SU-DHL-6 (cell line): Measurements from ENCODE around the gene ATP1A4.

ENCODE experiments used
- EZH2phosphoT487 ChIP-seq: fragments of 200-600 bp; sonication (generic), shearing (Covaris generic); conservative IDR thresholded peaks from 2 replicates; pipeline ENCODE4 v1.6.1; 2018; ENCODE audit warnings: mild to moderate bottlenecking, antibody characterized with exemption, low read length, moderate library complexity, mixed read lengths
- TF ChIP-seq, protein P1 (sequence below): fragments of 200-600 bp; sonication (generic); IDR thresholded peaks from one replicate; pipeline ENCODE4 v1.5.1; 2017; ENCODE audit warnings: antibody characterized with exemption, mild to moderate bottlenecking, low read length, moderate library complexity; ENCODE audit not compliant: insufficient read depth, poor library complexity, severe bottlenecking

DNA sequence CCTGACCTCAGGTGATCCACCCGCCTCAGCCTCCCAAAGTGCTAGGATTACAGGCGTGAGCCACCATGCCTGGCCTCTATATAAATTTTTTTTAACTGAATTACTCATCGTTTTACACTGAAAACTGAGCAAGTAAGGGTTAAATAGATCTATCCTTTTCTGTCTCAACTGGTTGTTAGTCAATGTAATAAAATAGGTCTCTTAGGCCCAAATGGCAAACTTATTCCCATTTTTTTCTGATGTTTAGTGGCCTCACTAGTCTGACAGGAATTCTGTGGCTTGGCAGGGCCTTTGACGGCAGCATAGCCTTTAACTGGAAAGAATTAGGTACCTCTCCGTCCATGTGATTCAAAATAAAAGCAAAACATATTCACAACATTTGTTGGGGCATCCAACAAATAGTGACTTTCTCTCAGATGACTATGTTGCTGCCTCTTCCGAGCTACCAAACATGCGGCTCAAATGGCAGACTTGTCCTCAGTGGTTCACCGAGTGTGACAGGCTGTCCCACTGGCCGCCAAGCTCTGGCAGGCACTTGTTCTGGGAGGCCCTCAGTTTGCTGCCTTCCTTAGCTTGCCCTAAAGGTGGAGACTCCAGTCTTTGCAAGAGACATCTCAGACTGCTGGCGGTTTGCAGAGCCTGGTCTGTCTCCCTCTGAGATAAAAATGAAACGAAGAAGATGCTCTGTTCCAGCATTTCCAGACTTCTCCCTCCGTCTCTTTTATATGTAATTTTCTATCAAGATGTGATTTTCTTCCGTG is 17.4 kb downstream of the ATP1A4 start:
- TF ChIP-seq, protein P1, sequence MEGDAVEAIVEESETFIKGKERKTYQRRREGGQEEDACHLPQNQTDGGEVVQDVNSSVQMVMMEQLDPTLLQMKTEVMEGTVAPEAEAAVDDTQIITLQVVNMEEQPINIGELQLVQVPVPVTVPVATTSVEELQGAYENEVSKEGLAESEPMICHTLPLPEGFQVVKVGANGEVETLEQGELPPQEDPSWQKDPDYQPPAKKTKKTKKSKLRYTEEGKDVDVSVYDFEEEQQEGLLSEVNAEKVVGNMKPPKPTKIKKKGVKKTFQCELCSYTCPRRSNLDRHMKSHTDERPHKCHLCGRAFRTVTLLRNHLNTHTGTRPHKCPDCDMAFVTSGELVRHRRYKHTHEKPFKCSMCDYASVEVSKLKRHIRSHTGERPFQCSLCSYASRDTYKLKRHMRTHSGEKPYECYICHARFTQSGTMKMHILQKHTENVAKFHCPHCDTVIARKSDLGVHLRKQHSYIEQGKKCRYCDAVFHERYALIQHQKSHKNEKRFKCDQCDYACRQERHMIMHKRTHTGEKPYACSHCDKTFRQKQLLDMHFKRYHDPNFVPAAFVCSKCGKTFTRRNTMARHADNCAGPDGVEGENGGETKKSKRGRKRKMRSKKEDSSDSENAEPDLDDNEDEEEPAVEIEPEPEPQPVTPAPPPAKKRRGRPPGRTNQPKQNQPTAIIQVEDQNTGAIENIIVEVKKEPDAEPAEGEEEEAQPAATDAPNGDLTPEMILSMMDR: no peak
- TF ChIP-seq EZH2phosphoT487: no peak
